HG03159 (cell line): ENCODE measurements around the gene MME.
"Not testable (repeated sequence)": the region's sequence is repeated elsewhere in the genome, so short reads cannot be mapped to it uniquely, and the experiment has no call there.

ENCODE experiments used
- ATAC-seq: cut with Tn5 transposase; IDR thresholded peaks from one replicate; pipeline ENCODE4 v1.9.1; 2021; ENCODE audit warnings: mild to moderate bottlenecking, moderate library complexity; ENCODE audit not compliant: unreplicated experiment

The MME gene

GRCh38 chr3:155189478-155189877 is 109.4 kb downstream of the MME start:
- ATAC-seq: no peak

GRCh38 chr3:155190691-155191090 is 110.6 kb downstream of the MME start:
- ATAC-seq: no peak

- no peak for ATAC-seq
Observed at GRCh38 chr3:155192957-155193746, 113.0 kb downstream of the MME start.

GRCh38 chr3:155193868-155194267 is 113.7 kb downstream of the MME start:
- no peak for ATAC-seq

GRCh38 chr3:155194973-155195957 is 115.1 kb downstream of the MME start:
- no peak for ATAC-seq

- no peak for ATAC-seq
Observed at GRCh38 chr3:155196131-155197021, 116.3 kb downstream of the MME start.

- ATAC-seq: no peak
Observed at GRCh38 chr3:155197786-155198185, 117.7 kb downstream of the MME start.

- no peak for ATAC-seq
Observed at GRCh38 chr3:155202626-155203025, 122.5 kb downstream of the MME start.

GRCh38 chr3:155204851-155205250 is 124.7 kb downstream of the MME start:
- no peak for ATAC-seq

GRCh38 chr3:155208183-155208800 is 128.2 kb downstream of the MME start:
- no peak for ATAC-seq

- ATAC-seq: no peak
Observed at GRCh38 chr3:155210736-155211135, 130.6 kb downstream of the MME start.

GRCh38 chr3:155211266-155211665 is 131.1 kb downstream of the MME start:
- ATAC-seq: no peak

GRCh38 chr3:155211940-155212339 is 131.8 kb downstream of the MME start:
- no peak for ATAC-seq

- ATAC-seq: not testable (repeated sequence)
Observed at GRCh38 chr3:155216007-155216406, 135.9 kb downstream of the MME start.

- no peak for ATAC-seq
Observed at GRCh38 chr3:155217591-155217990, 137.5 kb downstream of the MME start.

GRCh38 chr3:155218462-155218861 is 138.3 kb downstream of the MME start:
- no peak for ATAC-seq

- ATAC-seq: no peak
Observed at GRCh38 chr3:155219106-155219505, 139.0 kb downstream of the MME start.

GRCh38 chr3:155225417-155225816 is 145.3 kb downstream of the MME start:
- no peak for ATAC-seq

- no peak for ATAC-seq
Observed at GRCh38 chr3:155227141-155227540, 147.0 kb downstream of the MME start.

GRCh38 chr3:155228676-155229075 is 148.6 kb downstream of the MME start:
- no peak for ATAC-seq
